Melanocyte of skin (primary cell): ENCODE results near the gene SWT1. TPM values are rescaled to one million over a fixed set of nuclear protein-coding genes. Genes with fewer than 3 reads are reported as not detected.

ENCODE experiments used
- small RNA-seq, 2 donors: library from RNA; depleted of rRNA; stranded (forward); fragments of <200 nt; gene quantifications; one replicate each; pipeline ENCODE3, GENCODE V24; 2012
- total RNA-seq, 2 donors: library from RNA; depleted of rRNA; stranded (reverse); fragments of >200 nt; gene quantifications; 2 replicates each; pipeline ENCODE4 v1.2.3, GENCODE V29; 2012

The SWT1 gene
- 1 to 10 TPM; 4.0 to 6.9 TPM for total RNA-seq

GRCh38 chr1:185156854-185157598 is at the start of gene SWT1, which contains the start of gene TRMT1L:
Gene SWT1, plus strand, starts transcription at chr1:185157167. Its CDS starts 3,675 bp downstream, at chr1:185160842.
Gene TRMT1L, minus strand, starts transcription at chr1:185156953. Its CDS starts 241 bp downstream, at chr1:185156712.

GRCh38 chr1:185317034-185317885 is 160.3 kb downstream of the SWT1 start, which contains the start of gene IVNS1ABP:
Gene IVNS1ABP, minus strand, starts transcription at chr1:185317243. Its CDS starts 7,750 bp downstream, at chr1:185309493.

Small RNAs within 50 kb of the gene (small RNA-seq; reads per million reads assigned to genes)
- gene RF00019 = 0 reads per million in 2 donors

Other genes with a start within 250 kb of the SWT1 start
- gene NIBAN1, start 182.7 kb upstream of the SWT1 start, total RNA-seq = 10 to 100 TPM in 1 of 2 donors, 1 to 10 TPM in 1; 8.3 to 16.3 TPM
- 10 to 100 TPM; 22.0 to 31.0 TPM for gene RNF2, start 111.6 kb upstream of the SWT1 start, total RNA-seq
- 10 to 100 TPM; 18.9 to 28.6 TPM for gene TRMT1L, start 214 bp upstream of the SWT1 start, total RNA-seq
- 100 to 1,000 TPM in 1 of 2 donors, 10 to 100 TPM in 1; 93.3 to 147 TPM for gene IVNS1ABP, start 160.1 kb downstream of the SWT1 start, total RNA-seq